ENCODE measurements around the gene CLSTN1.

CLSTN1 gene

GRCh38 chr1:9711466-9712020, 112.2 kb downstream of the CLSTN1 start:
- H3K27me3 ChIP-seq: no peaks in the 10 kb centered on the region
- peaks cover 19 to 22% of the 10 kb centered on the region in 2 experiments for H3K4me1 ChIP-seq (ENCODE audit: control insufficient read depth in 1 of 2, insufficient read depth in 1 of 2, low read depth in 1 of 2, low read length in 1 of 2)
- no peak for TF ChIP-seq CTCF (IDR thresholded peaks at IDR 0.05)
- peaks cover 86% of the 10 kb centered on the region for H3K36me3 ChIP-seq
- no peak overlapping the region for H3K4me3 ChIP-seq (ENCODE audit: low read depth in 1 of 2, low read length in 1 of 2)
- H3K9me3 ChIP-seq: no peaks in the 10 kb centered on the region
- no peak overlapping the region for H3K27ac ChIP-seq

- Histone ChIP-seq H3K9me3 (no peaks in the 10 kb centered on the region), H3K4me1 (ENCODE audit: control insufficient read depth in 1 of 2, insufficient read depth in 1 of 2, low read depth in 1 of 2, low read length in 1 of 2) (peaks cover 33 to 34% of the 10 kb centered on the region in 2 experiments), H3K36me3 (peaks cover 71% of the 10 kb centered on the region), H3K27me3 (no peaks in the 10 kb centered on the region), H3K4me3 (ENCODE audit: low read depth in 1 of 2, low read length in 1 of 2) (no peak overlapping the region), H3K27ac (peak overlapping the region; percentile 35)
- no peak for TF ChIP-seq CTCF (IDR thresholded peaks at IDR 0.05)
Observed at GRCh38 chr1:9710037-9710436, 113.7 kb downstream of the CLSTN1 start.

- Histone ChIP-seq H3K9me3 (no peaks in the 10 kb centered on the region), H3K4me1 (ENCODE audit: control insufficient read depth in 1 of 2, insufficient read depth in 1 of 2, low read depth in 1 of 2, low read length in 1 of 2) (peaks cover 60 to 65% of the 10 kb centered on the region in 2 experiments), H3K27me3 (no peaks in the 10 kb centered on the region), H3K4me3 (ENCODE audit: low read depth in 1 of 2, low read length in 1 of 2) (no peak overlapping the region), H3K27ac (no peak overlapping the region), H3K36me3 (peaks cover 39% of the 10 kb centered on the region)
- TF ChIP-seq CTCF (IDR thresholded peaks at IDR 0.05): no peak
Observed at GRCh38 chr1:9706178-9706577, 117.6 kb downstream of the CLSTN1 start.

- Histone ChIP-seq H3K4me1 (ENCODE audit: control insufficient read depth in 1 of 2, insufficient read depth in 1 of 2, low read depth in 1 of 2, low read length in 1 of 2) (peaks cover 60 to 66% of the 10 kb centered on the region in 2 experiments), H3K36me3 (peaks cover 39% of the 10 kb centered on the region), H3K27me3 (no peaks in the 10 kb centered on the region), H3K9me3 (no peaks in the 10 kb centered on the region), H3K27ac (peak overlapping the region; percentile 78), H3K4me3 (ENCODE audit: low read depth in 1 of 2, low read length in 1 of 2) (peak overlapping the region in 1 of 2 experiments; percentile 51)
- no peak for TF ChIP-seq CTCF (IDR thresholded peaks at IDR 0.05)
Observed at GRCh38 chr1:9705337-9706093, 118.2 kb downstream of the CLSTN1 start.

- Histone ChIP-seq H3K36me3 (peaks cover 41% of the 10 kb centered on the region), H3K27ac (peak overlapping the region; percentile 78), H3K4me1 (ENCODE audit: control insufficient read depth in 1 of 2, insufficient read depth in 1 of 2, low read depth in 1 of 2, low read length in 1 of 2) (peaks cover 60 to 66% of the 10 kb centered on the region in 2 experiments), H3K9me3 (no peaks in the 10 kb centered on the region), H3K4me3 (ENCODE audit: low read depth in 1 of 2, low read length in 1 of 2) (peak overlapping the region in 1 of 2 experiments; percentile 32), H3K27me3 (no peaks in the 10 kb centered on the region)
- TF ChIP-seq CTCF (IDR thresholded peaks at IDR 0.05): no peak
Observed at GRCh38 chr1:9703681-9704080, 120.1 kb downstream of the CLSTN1 start.
